Stimulated activated effector memory CD8-positive, alpha-beta T cell treated with anti-CD3 and anti-CD28 coated beads, Interleukin-12 subunit alpha, Interleukin-12 subunit beta, amount 100 ng/mL, for 72 hours (primary cell): Measurements from ENCODE around the gene GPR108.
"Not testable (repeated sequence)": the region's sequence is repeated elsewhere in the genome, so short reads cannot be mapped to it uniquely, and the experiment has no call there.

Experiments used
- ATAC-seq: fragments of 150-1000 bp; cut with Tn5 transposase; 2 replicates; pipeline ENCODE4 v1.10.0; 2021
- DNase-seq, 2 donors: peaks; one replicate each; pipeline ENCODE4 v3.0.0; 2021 to 2022; ENCODE audit warnings: low spot score in 2 of 2
- H3K27ac Mint-ChIP-seq: one replicate; pipeline ENCODE4 v1.8.0; 2022; ENCODE audit warnings: mild to moderate bottlenecking, mixed read lengths
- H3K36me3 Mint-ChIP-seq: one replicate; pipeline ENCODE4 v1.8.0; 2022; ENCODE audit warnings: mild to moderate bottlenecking, mixed read lengths
- H3K4me1 Mint-ChIP-seq: one replicate; pipeline ENCODE4 v1.8.0; 2022; ENCODE audit warnings: mixed read lengths
- H3K4me3 Mint-ChIP-seq: one replicate; pipeline ENCODE4 v1.8.0; 2022; ENCODE audit warnings: mild to moderate bottlenecking, mixed read lengths
- H3K9me3 Mint-ChIP-seq: one replicate; pipeline ENCODE4 v1.8.0; 2022; ENCODE audit warnings: mixed read lengths

GPR108 gene

GRCh38 chr19:6767357-6768235 is 30.2 kb upstream of the GPR108 start, which contains the start of gene SH2D3A:
Gene SH2D3A, minus strand, starts transcription at chr19:6767435. Its CDS starts 3,687 bp downstream, at chr19:6763748.
- Mint-ChIP-seq H3K36me3 (peaks cover 4% of the 10 kb centered on the region), H3K4me3 (peak within 1 kb of the TSS; percentile 80), H3K27ac (peak within 1 kb of the TSS; percentile 72), H3K9me3 (no peaks in the 10 kb centered on the region), H3K4me1 (peaks cover 39% of the 10 kb centered on the region)
- DNase-seq (peak; percentile 89 to 98), ATAC-seq (peak; percentile 78)

DNA sequence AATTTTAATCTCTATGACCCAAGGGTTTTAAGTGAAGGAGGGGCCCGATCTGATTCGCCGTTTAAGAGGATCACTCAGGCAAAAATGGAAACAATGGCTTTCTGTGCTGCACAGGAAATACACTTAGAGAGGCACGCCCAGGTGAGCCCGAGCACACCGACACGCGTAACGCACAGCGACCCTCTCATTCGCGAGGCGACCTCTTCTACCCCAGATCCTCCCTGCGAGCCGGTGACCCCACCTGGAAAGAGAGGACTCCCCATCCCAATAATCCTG is 29.6 kb upstream of the GPR108 start:
- no peak for DNase-seq
- peak; percentile 50 for ATAC-seq
- Mint-ChIP-seq H3K4me1 (peaks cover 34% of the 10 kb centered on the region), H3K9me3 (no peaks in the 10 kb centered on the region), H3K27ac (peak overlapping the region; percentile 72), H3K36me3 (peaks cover 9% of the 10 kb centered on the region), H3K4me3 (peak overlapping the region; percentile 80)

GRCh38 chr19:6766357-6767080 is 29.1 kb upstream of the GPR108 start:
- H3K4me1 Mint-ChIP-seq = peaks cover 29% of the 10 kb centered on the region
- H3K4me3 Mint-ChIP-seq = peak overlapping the region; percentile 80
- H3K27ac Mint-ChIP-seq = peak overlapping the region; percentile 72
- peaks cover 9% of the 10 kb centered on the region for H3K36me3 Mint-ChIP-seq
- ATAC-seq = no peak
- H3K9me3 Mint-ChIP-seq = no peaks in the 10 kb centered on the region
- no peak for DNase-seq

DNA sequence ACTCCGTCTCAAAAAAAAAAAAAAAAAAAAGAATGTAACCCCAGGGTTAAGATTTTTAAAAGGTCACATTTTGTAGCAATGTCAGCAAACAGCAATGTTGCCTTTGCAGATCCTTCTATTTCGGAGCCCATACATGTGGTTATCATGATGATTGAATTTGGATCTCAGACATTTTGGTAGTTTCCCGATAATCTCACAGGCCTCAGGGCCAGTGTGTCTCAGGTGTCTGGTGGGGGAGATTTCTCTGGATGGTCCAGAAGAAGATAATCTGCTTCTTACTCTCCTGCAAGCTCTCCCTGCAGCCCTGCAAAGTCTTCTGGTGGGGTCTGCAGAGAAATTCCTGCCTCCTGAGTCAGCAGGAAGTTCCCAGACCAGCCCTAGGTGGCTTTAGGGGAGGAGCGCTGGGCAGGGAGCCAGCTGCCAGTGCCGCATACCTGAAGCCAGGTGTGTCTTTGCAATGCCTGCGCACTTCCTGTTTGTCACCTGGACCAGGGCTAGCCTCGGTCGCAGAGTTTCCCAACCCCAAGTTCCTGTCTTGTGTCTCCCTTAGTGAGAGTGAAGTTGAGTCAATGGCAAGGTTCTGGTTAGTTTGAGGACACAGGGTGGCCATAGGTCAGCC is 28.5 kb upstream of the GPR108 start:
- peak overlapping the region; percentile 80 for H3K4me3 Mint-ChIP-seq
- peaks cover 14% of the 10 kb centered on the region for H3K36me3 Mint-ChIP-seq
- ATAC-seq (no peak), DNase-seq (no peak)
- H3K27ac Mint-ChIP-seq = peak overlapping the region; percentile 72
- peaks cover 26% of the 10 kb centered on the region for H3K4me1 Mint-ChIP-seq
- H3K9me3 Mint-ChIP-seq = no peaks in the 10 kb centered on the region

- DNase-seq, H3K27ac Mint-ChIP-seq, H3K4me3 Mint-ChIP-seq, ATAC-seq, H3K9me3 Mint-ChIP-seq: not testable (repeated sequence)
- H3K36me3 Mint-ChIP-seq = peaks cover 45% of the 10 kb centered on the region
- peaks cover 17% of the 10 kb centered on the region for H3K4me1 Mint-ChIP-seq
Measured at GRCh38 chr19:6762253-6762797, 24.9 kb upstream of the GPR108 start.

DNA sequence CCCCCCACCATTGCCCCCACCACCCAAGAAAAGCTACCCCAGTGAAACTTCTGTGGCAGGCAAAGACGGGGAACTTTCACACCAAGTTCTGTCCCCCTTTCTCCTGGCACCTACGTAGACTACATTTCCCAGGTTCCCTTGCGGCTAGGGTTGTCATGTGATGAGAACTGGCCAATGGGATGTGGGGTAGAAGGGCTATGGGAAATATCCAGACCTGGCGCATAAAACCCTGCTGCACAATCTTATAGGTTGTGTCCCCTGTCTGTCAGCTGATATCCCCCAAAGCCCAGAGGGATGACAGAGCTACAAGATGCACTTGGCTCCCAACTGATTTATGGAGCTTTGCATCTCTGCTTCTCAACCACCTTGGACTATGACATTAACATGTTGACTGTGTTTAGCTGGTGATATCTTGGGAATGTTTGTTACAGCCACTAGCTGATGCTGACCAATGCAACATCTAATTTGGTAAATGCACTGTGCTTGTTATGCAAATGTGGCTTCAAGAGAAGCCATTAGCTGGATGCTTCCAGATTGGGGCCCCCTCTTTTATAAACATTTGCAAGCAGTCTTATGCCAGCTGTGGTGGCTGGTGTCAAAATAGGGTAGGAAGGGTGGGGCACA is 23.8 kb upstream of the GPR108 start:
- ATAC-seq (peak; percentile 60), DNase-seq (peak in 1 of 2 donors; percentile 69)
- Mint-ChIP-seq H3K4me3 (no peak overlapping the region), H3K27ac (no peak overlapping the region), H3K4me1 (peaks cover 8% of the 10 kb centered on the region), H3K9me3 (no peaks in the 10 kb centered on the region), H3K36me3 (peaks cover 56% of the 10 kb centered on the region)

DNA sequence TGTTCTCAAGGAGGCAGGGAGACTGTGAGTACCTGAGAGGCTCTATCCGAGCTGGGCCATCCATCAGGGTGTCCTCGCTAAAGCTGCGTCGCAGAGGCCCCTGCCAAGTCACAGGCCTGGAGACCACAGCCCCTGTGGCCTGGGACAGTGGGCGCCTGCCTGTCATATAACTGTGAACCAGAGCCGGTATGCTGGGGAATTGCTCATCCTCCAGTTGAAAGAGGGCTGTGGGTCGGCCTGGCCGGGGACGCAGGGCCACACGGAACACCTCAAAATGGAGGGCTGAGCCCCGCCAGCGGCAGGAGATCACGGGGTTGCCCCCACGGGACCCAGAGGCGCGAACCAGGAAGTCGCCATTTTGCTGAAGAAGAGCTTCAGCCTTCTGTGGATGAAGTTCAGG is 23.2 kb upstream of the GPR108 start:
- no peak for ATAC-seq
- no peak overlapping the region for H3K4me3 Mint-ChIP-seq
- H3K27ac Mint-ChIP-seq = no peak overlapping the region
- peaks cover 5% of the 10 kb centered on the region for H3K4me1 Mint-ChIP-seq
- H3K9me3 Mint-ChIP-seq = no peaks in the 10 kb centered on the region
- peaks cover 56% of the 10 kb centered on the region for H3K36me3 Mint-ChIP-seq
- no peak for DNase-seq

DNA sequence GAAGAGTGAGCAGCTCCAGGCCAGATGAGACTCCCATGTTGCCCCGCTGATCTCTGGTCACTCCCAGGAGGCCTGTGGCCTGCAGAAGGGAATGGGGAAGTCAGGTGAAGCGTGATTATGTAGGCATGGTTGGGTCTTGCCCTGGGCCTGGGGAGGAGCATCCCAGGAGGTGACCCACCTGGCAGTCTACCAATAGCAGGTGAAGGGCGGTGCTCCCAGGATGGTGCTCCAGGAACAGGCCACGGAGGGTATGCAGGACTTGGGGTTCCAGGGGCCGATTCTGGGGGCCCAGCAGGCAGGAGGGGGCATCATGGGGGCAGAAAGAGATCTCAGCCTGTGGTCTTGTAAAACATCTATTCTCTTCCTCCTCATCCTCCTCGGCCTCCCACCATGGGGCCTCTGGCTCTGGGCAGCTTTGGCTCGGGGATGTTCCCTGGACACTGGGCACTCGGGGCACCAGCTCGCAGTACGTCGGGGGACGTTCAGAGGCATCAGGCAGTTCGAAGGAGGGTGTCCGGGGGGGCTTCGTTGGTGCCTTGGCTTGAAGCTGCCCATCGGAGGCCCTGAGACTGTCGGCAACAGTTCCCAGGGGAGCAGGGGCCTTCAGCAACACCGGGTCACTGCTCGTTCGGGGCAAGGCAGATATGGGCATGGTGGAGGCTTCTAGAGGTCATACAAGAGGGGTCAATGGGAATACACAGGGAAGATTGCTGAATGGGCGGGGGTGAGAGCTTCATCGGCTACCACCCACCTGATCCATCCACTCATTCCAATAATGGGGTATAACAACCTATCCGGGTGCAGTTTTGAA is 17.5 kb upstream of the GPR108 start:
- DNase-seq (no peak), ATAC-seq (no peak)
- Mint-ChIP-seq H3K9me3 (no peaks in the 10 kb centered on the region), H3K4me3 (no peak overlapping the region), H3K36me3 (peaks cover 76% of the 10 kb centered on the region), H3K4me1 (peaks cover 16% of the 10 kb centered on the region), H3K27ac (no peak overlapping the region)

- no peaks in the 10 kb centered on the region for H3K9me3 Mint-ChIP-seq
- peaks cover 80% of the 10 kb centered on the region for H3K36me3 Mint-ChIP-seq
- ATAC-seq (no peak), DNase-seq (no peak)
- H3K27ac Mint-ChIP-seq = no peak overlapping the region
- H3K4me1 Mint-ChIP-seq = peaks cover 16% of the 10 kb centered on the region
- H3K4me3 Mint-ChIP-seq = no peak overlapping the region
Measured at GRCh38 chr19:6754136-6754535, 16.8 kb upstream of the GPR108 start.

DNA sequence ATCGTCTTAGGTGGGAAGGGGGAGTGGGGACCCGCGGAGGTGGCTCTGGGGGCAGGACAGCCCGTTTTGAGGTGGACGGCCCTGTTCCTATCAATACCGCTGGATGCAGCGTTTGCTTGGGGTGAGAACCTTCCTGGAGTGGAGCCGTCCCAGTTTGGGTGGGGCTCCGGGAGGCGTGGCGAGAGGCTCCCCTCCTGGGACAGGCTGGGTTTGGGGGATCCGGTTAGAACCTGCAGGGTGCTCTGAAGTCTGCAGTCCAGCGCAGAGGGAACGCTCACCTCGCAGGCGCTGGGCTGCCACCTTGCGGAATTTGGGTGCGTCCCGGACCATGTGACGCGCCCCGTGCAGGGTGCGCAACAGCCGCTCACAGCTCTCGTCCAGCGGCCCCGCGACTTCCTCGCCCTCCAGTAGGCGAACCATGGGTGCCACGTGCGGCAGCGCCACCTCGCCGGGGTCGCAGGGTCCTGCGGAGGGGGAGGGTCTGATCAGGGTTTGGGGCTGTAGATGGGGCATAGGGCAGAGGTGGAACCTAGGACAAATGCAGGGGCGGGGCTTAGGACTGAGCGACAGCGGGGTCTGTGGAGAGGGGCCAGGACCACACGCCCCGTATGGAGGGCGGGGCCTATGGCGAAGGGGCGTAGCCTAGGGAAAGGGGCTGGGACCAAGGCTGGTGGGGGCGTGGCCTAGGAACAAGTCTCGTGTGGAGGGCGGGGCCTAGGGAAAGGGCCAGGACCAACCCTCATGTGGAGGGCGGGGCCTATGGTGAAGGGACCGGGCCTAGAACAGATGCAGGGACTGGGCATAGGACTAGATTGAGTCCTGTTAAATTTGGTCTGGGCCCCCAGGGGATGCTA is 16.0 kb upstream of the GPR108 start:
- Mint-ChIP-seq H3K36me3 (peaks cover 80% of the 10 kb centered on the region), H3K9me3 (no peaks in the 10 kb centered on the region), H3K4me3 (peak overlapping the region; percentile 71), H3K27ac (peak overlapping the region; percentile 73), H3K4me1 (peaks cover 11% of the 10 kb centered on the region)
- ATAC-seq = peak; percentile 87
- peak; percentile 63 to 90 for DNase-seq

DNA sequence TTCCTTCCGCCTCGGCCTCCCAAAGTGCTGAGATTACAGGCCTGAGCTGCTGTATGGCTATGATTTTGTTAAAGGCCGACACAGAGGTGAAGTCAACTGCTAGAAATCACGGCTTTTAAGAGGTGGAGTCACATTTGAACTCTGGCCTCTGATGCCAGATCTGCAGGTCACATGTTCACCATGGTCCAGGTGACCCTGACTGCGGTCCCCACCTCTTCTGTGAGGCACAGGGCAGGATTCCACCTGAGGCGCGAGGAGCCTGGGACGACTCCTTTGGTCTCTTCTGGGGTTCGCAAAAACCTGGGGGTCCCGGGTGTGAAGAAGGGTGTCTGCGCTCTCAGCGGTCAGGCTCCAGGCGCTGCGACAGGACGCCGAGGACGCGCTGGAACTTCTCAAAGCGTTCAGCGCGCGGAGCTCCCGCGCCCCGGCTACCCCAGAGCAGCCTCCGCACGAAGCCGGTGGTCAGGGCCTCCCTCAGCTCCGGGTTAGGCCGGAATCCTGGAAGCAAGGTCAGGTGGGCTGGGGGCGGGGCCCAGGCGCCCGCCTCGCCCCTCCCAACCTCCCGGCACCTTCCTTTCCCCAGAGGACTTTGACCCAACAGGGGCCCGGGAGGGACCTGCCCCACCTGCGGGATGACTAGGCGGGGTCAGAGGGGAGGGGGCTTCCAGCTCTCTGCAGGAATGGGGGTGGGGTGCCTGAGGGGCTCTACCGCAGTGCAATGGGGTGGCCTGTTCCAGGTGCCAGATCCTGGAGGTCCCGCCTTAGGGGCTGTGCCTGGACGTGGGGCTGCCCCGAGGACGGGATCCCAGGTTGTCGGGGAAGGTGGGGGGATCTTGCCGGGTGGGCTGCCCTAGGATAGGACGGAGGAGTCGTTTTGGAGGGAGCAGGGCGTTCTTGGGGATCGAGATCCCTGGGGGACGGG is 15.1 kb upstream of the GPR108 start:
- DNase-seq (no peak), ATAC-seq (no peak)
- H3K4me1 Mint-ChIP-seq = peaks cover 11% of the 10 kb centered on the region
- H3K36me3 Mint-ChIP-seq = peaks cover 80% of the 10 kb centered on the region
- H3K4me3 Mint-ChIP-seq = peak overlapping the region; percentile 71
- no peaks in the 10 kb centered on the region for H3K9me3 Mint-ChIP-seq
- peak overlapping the region; percentile 73 for H3K27ac Mint-ChIP-seq

DNA sequence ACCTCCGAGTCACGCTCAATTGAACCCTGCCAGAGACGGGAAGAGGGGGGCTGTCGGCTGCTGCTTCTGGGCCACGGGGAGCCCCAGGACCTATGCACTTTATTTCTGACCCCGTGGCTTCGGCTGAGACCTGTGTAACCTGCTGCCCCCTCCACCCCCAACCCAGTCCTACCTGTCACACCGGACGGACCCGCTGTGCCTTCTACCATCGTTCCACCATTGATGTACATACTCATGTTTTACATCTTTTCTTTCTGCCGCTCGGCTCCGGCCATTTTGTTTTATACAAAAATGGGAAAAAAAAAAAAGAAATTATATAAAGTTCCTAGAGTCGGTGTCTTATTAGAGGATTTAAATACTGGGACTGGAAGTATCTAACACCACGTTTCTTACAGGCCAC is 13.8 kb upstream of the GPR108 start:
- Mint-ChIP-seq H3K4me1 (peaks cover 11% of the 10 kb centered on the region), H3K4me3 (no peak overlapping the region), H3K27ac (no peak overlapping the region), H3K9me3 (no peaks in the 10 kb centered on the region), H3K36me3 (peaks cover 81% of the 10 kb centered on the region)
- DNase-seq (no peak), ATAC-seq (no peak)

GRCh38 chr19:6750062-6750461 is 12.7 kb upstream of the GPR108 start:
- Mint-ChIP-seq H3K27ac (peak overlapping the region; percentile 7), H3K36me3 (peaks cover 92% of the 10 kb centered on the region), H3K9me3 (no peaks in the 10 kb centered on the region), H3K4me3 (no peak overlapping the region), H3K4me1 (peaks cover 11% of the 10 kb centered on the region)
- DNase-seq (no peak), ATAC-seq (no peak)
